DOHH2 (cell line): ENCODE results near the gene ANO8.

Source experiments
- H3F3A ChIP-seq: fragments of 200-600 bp; sonication (generic), shearing (Covaris generic); 2 replicates; pipeline ENCODE4 v1.6.0; 2016; ENCODE audit warnings: antibody characterized with exemption, mild to moderate bottlenecking; ENCODE audit not compliant: control insufficient read depth, insufficient read depth
- H3K27ac ChIP-seq: fragments of 200-600 bp; sonication (generic); 2 replicates; pipeline ENCODE4 v1.5.1; 2014; ENCODE audit warnings: low read depth, mild to moderate bottlenecking, low read length, moderate library complexity
- H3K27me3 ChIP-seq: fragments of 200-600 bp; sonication (generic); 2 replicates; pipeline ENCODE4 v1.6.1; 2014; ENCODE audit warnings: mild to moderate bottlenecking, low read length, mixed read lengths; ENCODE audit not compliant: control insufficient read depth
- H3K36me3 ChIP-seq: fragments of 200-600 bp; sonication (generic); 2 replicates; pipeline ENCODE4 v1.6.1; 2014; ENCODE audit warnings: mild to moderate bottlenecking, low read length, moderate library complexity, mixed read lengths; ENCODE audit not compliant: control insufficient read depth
- H3K4me1 ChIP-seq: fragments of 200-600 bp; sonication (generic); 2 replicates; pipeline ENCODE4 v1.6.1; 2014; ENCODE audit warnings: mild to moderate bottlenecking, low read length, mixed read lengths; ENCODE audit not compliant: control insufficient read depth
- H3K4me2 ChIP-seq: fragments of 200-600 bp; sonication (generic); 2 replicates; pipeline ENCODE4 v1.6.0; 2014; ENCODE audit warnings: mild to moderate bottlenecking, low read length, moderate library complexity
- H3K4me3 ChIP-seq: fragments of 200-600 bp; sonication (generic); 2 replicates; pipeline ENCODE4 v1.5.1; 2014; ENCODE audit warnings: mild to moderate bottlenecking, low read length, mixed read lengths
- H3K79me2 ChIP-seq: fragments of 200-600 bp; sonication (generic); 2 replicates; pipeline ENCODE4 v1.6.1; 2014; ENCODE audit warnings: mild to moderate bottlenecking, low read length, mixed read lengths; ENCODE audit not compliant: control insufficient read depth
- H3K9me2 ChIP-seq: fragments of 200-600 bp; sonication (generic); replicated peaks from 2 replicates; pipeline ENCODE4 v1.6.1; 2014; ENCODE audit warnings: mild to moderate bottlenecking, low read length, mixed read lengths; ENCODE audit not compliant: control insufficient read depth
- H3K9me3 ChIP-seq: fragments of 200-600 bp; sonication (generic); 2 replicates; pipeline ENCODE4 v1.6.1; 2014; ENCODE audit warnings: antibody characterized with exemption, low read length, mixed read lengths; ENCODE audit not compliant: control insufficient read depth, insufficient read depth
- H4K20me1 ChIP-seq: fragments of 200-600 bp; sonication (generic); 2 replicates; pipeline ENCODE4 v1.6.0; 2014; ENCODE audit warnings: low read depth, mild to moderate bottlenecking, antibody characterized with exemption, low read length, moderate library complexity; ENCODE audit not compliant: control insufficient read depth, insufficient read depth
- CTCF ChIP-seq: fragments of 200-600 bp; sonication (generic); IDR thresholded peaks from one replicate; pipeline ENCODE4 v1.5.1; 2014; ENCODE audit warnings: antibody characterized with exemption, mild to moderate bottlenecking, low read depth, low read length; ENCODE audit not compliant: poor library complexity, severe bottlenecking
- EZH2phosphoT487 ChIP-seq: fragments of 200-600 bp; sonication (generic); IDR thresholded peaks from 2 replicates; pipeline ENCODE4 v1.6.1; 2017; ENCODE audit warnings: borderline replicate concordance, mild to moderate bottlenecking, antibody characterized with exemption, low read length, moderate library complexity, mixed read lengths

Gene ANO8

GRCh38 chr19:17323964-17324332 is 10.7 kb downstream of the ANO8 start:
- no peak overlapping the region for H3K27ac ChIP-seq
- no peaks in the 10 kb centered on the region for H3K9me2 ChIP-seq
- H4K20me1 ChIP-seq: no peaks in the 10 kb centered on the region
- H3K27me3 ChIP-seq: peaks cover 1% of the 10 kb centered on the region
- H3K9me3 ChIP-seq: no peaks in the 10 kb centered on the region
- peaks cover 29% of the 10 kb centered on the region; the same call in 1 of the 2 replicates for H3K36me3 ChIP-seq
- no peak for TF ChIP-seq EZH2phosphoT487
- no peak for TF ChIP-seq CTCF
- H3F3A ChIP-seq: peaks cover 5% of the 10 kb centered on the region
- H3K4me2 ChIP-seq: peak overlapping the region; percentile 30; the same call in 1 of the 2 replicates
- peak overlapping the region; percentile 28; the same call in 1 of the 2 replicates for H3K4me3 ChIP-seq
- H3K79me2 ChIP-seq: no peaks in the 10 kb centered on the region
- peaks cover 20% of the 10 kb centered on the region for H3K4me1 ChIP-seq

GRCh38 chr19:17323300-17323963 is 11.2 kb downstream of the ANO8 start:
- TF ChIP-seq CTCF (no peak), EZH2phosphoT487 (no peak)
- Histone ChIP-seq H3K79me2 (no peaks in the 10 kb centered on the region), H4K20me1 (no peaks in the 10 kb centered on the region), H3K4me1 (peaks cover 16% of the 10 kb centered on the region), H3K27ac (no peak overlapping the region), H3K4me3 (peak overlapping the region; percentile 28; the same call in 1 of the 2 replicates), H3K9me3 (no peaks in the 10 kb centered on the region), H3K9me2 (no peaks in the 10 kb centered on the region), H3K27me3 (no peaks in the 10 kb centered on the region), H3F3A (peaks cover 5% of the 10 kb centered on the region), H3K36me3 (peaks cover 31% of the 10 kb centered on the region; the same call in 1 of the 2 replicates), H3K4me2 (peak overlapping the region; percentile 30; the same call in 1 of the 2 replicates)

- no peaks in the 10 kb centered on the region for H3K9me3 ChIP-seq
- no peaks in the 10 kb centered on the region for H3K79me2 ChIP-seq
- no peaks in the 10 kb centered on the region for H3K27me3 ChIP-seq
- no peak overlapping the region for H3K4me2 ChIP-seq
- no peak overlapping the region for H3K4me3 ChIP-seq
- no peaks in the 10 kb centered on the region for H3K9me2 ChIP-seq
- peaks cover 31% of the 10 kb centered on the region; the same call in 1 of the 2 replicates for H3K36me3 ChIP-seq
- H4K20me1 ChIP-seq: no peaks in the 10 kb centered on the region
- TF ChIP-seq CTCF (no peak), EZH2phosphoT487 (no peak)
- H3F3A ChIP-seq: peaks cover 5% of the 10 kb centered on the region
- H3K27ac ChIP-seq: no peak overlapping the region
- peaks cover 11% of the 10 kb centered on the region for H3K4me1 ChIP-seq
Observed at GRCh38 chr19:17322854-17323253, 11.8 kb downstream of the ANO8 start.
